ENCODE data around the gene PRDM16. TPM values are rescaled to one million over a fixed set of nuclear protein-coding genes. Genes with fewer than 3 reads are reported as not detected.

Gene PRDM16
- polyA plus RNA-seq, 1 experiment = 0.06 TPM

- ChIA-PET CTCF (interaction anchor here (1.0 to 1.6 kb wide), 2 partner anchors 13 to 32 kb away, joined by 4 to 5 read pairs; no protein-coding TSS in a partner anchor), POLR2A (no interaction called here)
- Histone ChIP-seq H3K27me3 (ENCODE audit: control insufficient read depth, insufficient read depth, low read length) (peaks cover 23% of the 10 kb centered on the region), H3K4me3 (ENCODE audit: low read depth, low read length) (no peak overlapping the region), H3K9me3 (ENCODE audit: control insufficient read depth, insufficient read depth, low read length) (no peaks in the 10 kb centered on the region; the same call in 1 of the 2 replicates), H3K27ac (ENCODE audit: low read depth, low read length) (no peak overlapping the region)
- no peak for DNase-seq (ENCODE audit: low read depth, low spot score)
- TF ChIP-seq, protein P1, sequence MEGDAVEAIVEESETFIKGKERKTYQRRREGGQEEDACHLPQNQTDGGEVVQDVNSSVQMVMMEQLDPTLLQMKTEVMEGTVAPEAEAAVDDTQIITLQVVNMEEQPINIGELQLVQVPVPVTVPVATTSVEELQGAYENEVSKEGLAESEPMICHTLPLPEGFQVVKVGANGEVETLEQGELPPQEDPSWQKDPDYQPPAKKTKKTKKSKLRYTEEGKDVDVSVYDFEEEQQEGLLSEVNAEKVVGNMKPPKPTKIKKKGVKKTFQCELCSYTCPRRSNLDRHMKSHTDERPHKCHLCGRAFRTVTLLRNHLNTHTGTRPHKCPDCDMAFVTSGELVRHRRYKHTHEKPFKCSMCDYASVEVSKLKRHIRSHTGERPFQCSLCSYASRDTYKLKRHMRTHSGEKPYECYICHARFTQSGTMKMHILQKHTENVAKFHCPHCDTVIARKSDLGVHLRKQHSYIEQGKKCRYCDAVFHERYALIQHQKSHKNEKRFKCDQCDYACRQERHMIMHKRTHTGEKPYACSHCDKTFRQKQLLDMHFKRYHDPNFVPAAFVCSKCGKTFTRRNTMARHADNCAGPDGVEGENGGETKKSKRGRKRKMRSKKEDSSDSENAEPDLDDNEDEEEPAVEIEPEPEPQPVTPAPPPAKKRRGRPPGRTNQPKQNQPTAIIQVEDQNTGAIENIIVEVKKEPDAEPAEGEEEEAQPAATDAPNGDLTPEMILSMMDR (IDR thresholded peaks at IDR 0.05; ENCODE audit: low read depth, low read length) = no peak
Observed at GRCh38 chr1:3459051-3459908, 390.3 kb downstream of the PRDM16 start.

DNA sequence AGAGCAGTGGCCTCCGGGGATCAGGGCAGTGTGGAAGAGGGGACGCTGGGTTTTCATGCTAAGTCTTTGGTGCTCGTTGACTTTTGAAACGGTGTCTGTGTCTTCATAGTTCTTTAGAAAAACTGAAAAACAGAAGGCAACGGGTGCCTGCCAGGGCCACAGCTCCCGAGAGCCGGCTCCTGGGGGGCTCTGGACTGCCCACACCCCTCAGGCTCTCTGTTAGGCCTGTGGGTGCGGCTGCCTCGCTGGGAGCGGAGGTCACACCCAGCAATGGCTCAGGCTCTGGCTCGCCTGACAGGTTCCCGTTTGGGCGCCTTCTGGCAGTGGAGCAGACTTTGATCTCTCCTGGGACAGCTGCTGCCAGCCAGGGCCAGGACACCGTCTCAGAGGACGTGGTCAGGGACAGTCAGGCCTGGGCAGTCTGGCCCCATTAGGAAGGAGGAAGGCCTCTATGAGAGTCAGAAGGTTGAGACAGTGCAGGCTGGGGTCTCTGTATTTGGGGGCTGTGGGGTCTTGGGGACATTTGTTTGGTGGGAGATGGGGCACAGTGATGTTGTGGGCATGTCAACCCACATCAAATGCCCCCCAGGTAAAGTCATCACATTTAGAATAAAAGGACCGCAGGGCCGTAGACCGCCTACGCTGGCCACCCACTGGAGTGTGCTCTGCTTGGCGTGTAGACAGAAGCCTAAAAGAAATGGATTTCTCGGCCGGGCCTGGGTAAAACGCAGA lies 391.1 kb downstream of the PRDM16 start:
- no peaks in the 10 kb centered on the region; the same call in 1 of the 2 replicates for H3K9me3 ChIP-seq (ENCODE audit: control insufficient read depth, insufficient read depth, low read length)
- peaks cover 20% of the 10 kb centered on the region for H3K27me3 ChIP-seq (ENCODE audit: control insufficient read depth, insufficient read depth, low read length)
- POLR2A ChIA-PET = no interaction called here
- no peak for DNase-seq (ENCODE audit: low read depth, low spot score)
- CTCF ChIA-PET = interaction anchor here (1.0 to 1.6 kb wide), 2 partner anchors 12 to 31 kb away, joined by 4 to 5 read pairs; no protein-coding TSS in a partner anchor
- H3K4me3 ChIP-seq (ENCODE audit: low read depth, low read length) = no peak overlapping the region
- TF ChIP-seq, protein P1 (IDR thresholded peaks at IDR 0.05; ENCODE audit: low read depth, low read length) = no peak
- no peak overlapping the region for H3K27ac ChIP-seq (ENCODE audit: low read depth, low read length)

DNA sequence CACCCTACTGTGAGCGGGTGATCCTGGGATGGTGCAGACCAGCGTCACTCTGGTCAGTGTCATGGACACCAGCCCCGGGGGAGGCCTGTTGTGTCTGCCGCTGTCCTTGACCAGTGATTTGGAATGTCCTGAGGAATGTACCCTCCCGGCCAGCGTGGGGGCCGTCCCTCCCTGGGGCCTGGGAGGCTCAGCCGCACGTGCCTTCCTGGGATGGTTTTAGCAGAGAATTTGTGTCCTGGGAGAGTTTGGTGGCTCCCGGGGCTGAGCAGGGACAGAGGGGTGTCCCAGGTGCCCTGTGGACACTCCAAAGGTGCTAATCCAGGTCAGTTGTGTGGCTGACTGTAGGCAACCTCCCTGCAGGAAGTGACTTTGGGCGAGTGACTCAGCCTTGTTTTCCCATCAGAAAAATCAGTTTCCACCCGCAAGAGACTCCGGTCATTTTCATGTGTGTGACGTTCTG lies 391.7 kb downstream of the PRDM16 start:
- Histone ChIP-seq H3K27ac (ENCODE audit: low read depth, low read length) (no peak overlapping the region), H3K27me3 (ENCODE audit: control insufficient read depth, insufficient read depth, low read length) (peaks cover 16% of the 10 kb centered on the region), H3K4me3 (ENCODE audit: low read depth, low read length) (no peak overlapping the region), H3K9me3 (ENCODE audit: control insufficient read depth, insufficient read depth, low read length) (no peaks in the 10 kb centered on the region; the same call in 1 of the 2 replicates)
- ChIA-PET POLR2A (no interaction called here), CTCF (interaction anchor here (6.3 kb wide), 1 partner anchor 8 kb away, joined by 28 read pairs; no protein-coding TSS in a partner anchor)
- TF ChIP-seq, protein P1 (IDR thresholded peaks at IDR 0.05; ENCODE audit: low read depth, low read length) = no peak
- DNase-seq (ENCODE audit: low read depth, low spot score) = no peak

- no peak overlapping the region for H3K4me3 ChIP-seq (ENCODE audit: low read depth, low read length)
- ChIA-PET CTCF (interaction anchor here (6.3 kb wide), 1 partner anchor 9 kb away, joined by 28 read pairs; no protein-coding TSS in a partner anchor), POLR2A (no interaction called here)
- TF ChIP-seq, protein P1 (IDR thresholded peaks at IDR 0.05; ENCODE audit: low read depth, low read length) = no peak
- no peaks in the 10 kb centered on the region; the same call in 1 of the 2 replicates for H3K9me3 ChIP-seq (ENCODE audit: control insufficient read depth, insufficient read depth, low read length)
- H3K27me3 ChIP-seq (ENCODE audit: control insufficient read depth, insufficient read depth, low read length) = peaks cover 14% of the 10 kb centered on the region
- no peak for DNase-seq (ENCODE audit: low read depth, low spot score)
- no peak overlapping the region for H3K27ac ChIP-seq (ENCODE audit: low read depth, low read length)
Observed at GRCh38 chr1:3461238-3461933, 392.4 kb downstream of the PRDM16 start.

Measured in AG04450 (cell line).